Measurements from ENCODE around the gene MORC3.
"Not testable (repeated sequence)": the region's sequence is repeated elsewhere in the genome, so short reads cannot be mapped to it uniquely, and the experiment has no call there.

MORC3 gene

GRCh38 chr21:36325373-36326010, 5.5 kb downstream of the MORC3 start:
- no peak for DNase-seq

DNA sequence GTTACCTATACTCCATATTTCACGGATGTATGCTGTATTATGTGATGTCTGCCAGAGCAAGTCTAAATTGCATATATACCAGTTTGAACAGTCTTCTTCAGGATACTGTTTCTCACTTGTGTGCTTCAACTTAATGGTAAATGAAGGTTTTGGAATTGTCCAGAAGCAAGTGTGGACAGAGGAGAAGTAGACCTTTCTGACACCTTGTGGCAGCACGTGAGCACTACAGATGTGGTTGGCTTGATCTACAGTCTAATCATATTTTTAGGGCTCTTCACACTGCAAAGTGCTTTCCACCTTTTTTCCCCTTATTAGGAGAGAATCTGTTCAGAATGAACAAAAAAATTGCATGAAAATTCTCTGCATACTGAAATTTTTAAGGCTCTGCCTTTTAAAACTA, 10.9 kb downstream of the MORC3 start:
- DNase-seq, result peak; percentile 50

DNA sequence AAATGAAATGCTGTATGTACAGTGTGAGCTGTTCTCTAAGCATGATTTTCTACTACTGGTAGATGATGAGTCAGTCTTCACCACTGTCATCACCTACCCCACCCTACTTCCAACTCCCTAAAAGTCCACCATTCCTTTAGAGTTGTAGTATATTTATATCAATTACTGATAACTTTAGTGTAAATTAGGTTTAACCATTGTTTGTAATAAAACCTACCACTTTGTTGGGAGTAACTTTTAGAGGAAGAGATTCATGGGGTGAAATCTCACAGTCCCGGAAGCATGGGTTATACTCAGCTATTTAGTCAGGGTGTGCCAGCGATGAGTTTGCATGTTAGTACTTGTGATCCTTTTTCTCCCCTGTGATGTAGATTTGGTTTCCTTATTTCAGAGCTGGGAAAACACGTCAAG, 17.1 kb downstream of the MORC3 start:
- no peak for DNase-seq

- no peak for DNase-seq
Measured at GRCh38 chr21:36338975-36339374, 19.0 kb downstream of the MORC3 start.

- not testable (repeated sequence) for DNase-seq
Measured at GRCh38 chr21:36342581-36342980, 22.6 kb downstream of the MORC3 start.

DNA sequence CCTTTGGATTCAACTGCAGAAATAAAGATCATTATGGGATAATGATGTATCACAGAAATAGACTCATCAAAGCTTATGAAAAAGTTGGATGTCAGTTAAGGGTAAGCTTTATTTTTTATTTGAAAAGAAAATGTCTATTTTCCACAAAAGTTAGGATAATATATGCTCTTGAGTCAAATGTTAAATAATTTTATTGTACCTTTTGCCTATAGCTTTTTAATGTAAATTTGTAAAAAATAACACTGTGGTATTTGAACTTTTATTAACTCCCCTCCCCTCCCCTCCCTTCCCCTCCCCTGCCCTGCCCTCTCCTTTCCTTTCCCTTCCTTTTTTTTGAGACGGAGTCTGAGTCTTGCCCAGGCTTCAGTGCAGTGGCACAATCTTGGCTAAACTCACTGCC, 24.9 kb downstream of the MORC3 start:
- DNase-seq, result no peak

DNA sequence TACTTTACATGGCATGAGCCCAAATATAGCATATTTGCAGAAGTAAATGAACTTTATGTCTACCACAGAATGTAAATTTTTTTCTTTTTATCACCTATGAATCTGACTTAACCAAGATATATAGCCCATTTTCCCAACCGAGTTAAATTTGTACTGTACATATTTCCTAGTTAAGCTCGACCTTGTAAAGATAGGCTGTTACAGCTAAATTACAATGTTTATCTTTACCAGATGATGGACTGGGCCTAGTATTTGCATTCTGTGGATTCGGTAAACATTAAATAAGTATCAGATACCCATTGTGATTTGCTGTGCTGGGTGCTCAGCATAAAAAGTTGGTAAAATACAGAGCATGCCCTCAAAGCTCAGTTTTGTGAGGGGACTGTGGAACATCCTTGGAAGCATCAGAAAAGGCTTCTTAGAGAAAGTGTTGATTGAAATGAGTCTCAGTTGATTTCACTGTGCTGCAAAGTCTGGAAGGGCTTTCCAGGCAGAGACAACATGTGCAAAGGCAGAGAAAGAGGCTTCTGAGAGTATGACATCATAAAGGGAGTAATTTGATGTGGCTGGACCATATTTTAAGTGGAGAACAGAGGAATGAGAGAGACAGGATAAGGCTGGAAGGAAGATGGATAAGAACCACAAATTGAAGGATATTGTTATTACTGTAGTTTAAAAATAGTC, 27.4 kb downstream of the MORC3 start:
- no peak for DNase-seq

DNA sequence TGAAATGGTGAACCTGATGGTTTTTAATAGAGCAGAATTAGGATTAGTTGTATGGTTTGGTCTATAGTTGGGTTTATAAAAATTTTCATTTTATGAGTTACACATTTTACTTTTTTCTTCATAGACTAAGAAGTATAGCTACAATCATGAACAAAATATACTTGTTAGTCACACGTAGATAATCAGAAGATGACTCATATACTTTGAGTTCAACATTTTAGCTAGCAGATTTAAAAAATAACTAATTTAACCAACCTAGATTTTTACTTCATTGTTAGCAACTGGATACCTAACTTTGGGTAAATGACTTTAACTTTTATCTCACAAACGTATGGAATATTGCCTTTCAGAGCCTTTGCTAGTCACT, 27.9 kb downstream of the MORC3 start:
- no peak for DNase-seq

GRCh38 chr21:36349315-36349714, 29.3 kb downstream of the MORC3 start:
- DNase-seq, result no peak

DNA sequence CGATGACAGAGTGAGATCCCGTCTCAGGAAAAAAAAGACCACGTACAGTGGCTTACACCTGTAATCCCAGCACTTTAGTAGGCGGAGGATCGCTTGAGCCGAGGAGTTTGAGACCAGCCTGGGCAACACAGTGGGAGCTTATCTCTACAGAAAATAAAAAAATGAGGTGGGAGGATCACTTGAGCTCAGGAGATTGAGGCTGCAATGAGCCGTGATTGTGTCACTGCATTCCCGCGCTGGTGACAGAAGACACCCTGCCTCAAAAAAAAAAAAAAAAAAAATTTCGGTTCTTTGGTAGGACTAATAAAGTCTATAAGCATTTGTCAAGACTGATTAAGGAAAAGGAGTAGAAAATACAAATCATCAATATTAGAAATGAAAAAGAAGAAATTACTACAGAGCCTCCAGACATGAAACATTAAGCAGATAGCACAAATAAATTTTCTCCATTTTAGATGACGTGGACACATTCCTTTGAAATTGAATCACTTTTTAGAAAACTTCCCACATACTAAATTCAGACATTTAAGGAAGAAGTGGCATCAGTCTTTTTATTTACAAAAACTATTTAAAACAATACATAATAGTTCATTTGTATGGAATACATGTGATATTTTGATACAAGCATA, 30.4 kb downstream of the MORC3 start:
- no peak for DNase-seq

DNA sequence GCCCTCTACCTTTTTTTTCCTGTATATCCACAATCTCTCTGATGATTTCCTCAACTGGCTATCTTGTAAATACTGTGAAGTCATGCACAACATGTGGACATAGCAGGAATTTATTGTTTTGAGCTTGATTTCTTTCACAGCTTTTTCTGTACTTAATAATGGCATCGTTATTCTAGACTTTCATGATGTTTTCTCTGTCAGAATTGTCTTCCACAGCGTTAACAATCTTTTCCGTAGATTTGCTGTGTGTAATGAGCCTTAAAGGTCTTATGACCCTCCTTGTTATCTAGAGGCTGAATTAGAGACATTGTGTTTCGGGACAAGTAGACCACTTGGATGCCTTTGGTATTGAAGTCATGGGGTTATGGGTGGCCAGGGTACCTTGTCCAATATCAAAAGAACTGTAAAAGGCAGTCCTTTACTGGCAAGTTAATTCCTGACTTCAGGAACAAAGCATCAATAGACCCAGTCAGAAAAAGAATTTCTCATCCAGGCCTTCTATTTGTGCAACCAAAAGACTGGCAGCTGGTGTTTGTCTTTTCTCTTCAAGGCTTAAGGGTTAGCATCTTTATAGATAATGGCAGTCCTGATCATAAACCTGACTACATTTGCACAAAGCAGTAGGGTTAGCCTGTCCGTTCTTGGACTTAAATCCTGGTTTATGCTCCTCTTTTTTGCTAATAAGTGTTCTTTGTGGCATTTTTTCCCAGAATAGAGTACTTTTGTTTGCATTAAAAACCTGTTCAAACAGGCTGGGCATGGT, 35.1 kb downstream of the MORC3 start:
- no peak for DNase-seq

DNA sequence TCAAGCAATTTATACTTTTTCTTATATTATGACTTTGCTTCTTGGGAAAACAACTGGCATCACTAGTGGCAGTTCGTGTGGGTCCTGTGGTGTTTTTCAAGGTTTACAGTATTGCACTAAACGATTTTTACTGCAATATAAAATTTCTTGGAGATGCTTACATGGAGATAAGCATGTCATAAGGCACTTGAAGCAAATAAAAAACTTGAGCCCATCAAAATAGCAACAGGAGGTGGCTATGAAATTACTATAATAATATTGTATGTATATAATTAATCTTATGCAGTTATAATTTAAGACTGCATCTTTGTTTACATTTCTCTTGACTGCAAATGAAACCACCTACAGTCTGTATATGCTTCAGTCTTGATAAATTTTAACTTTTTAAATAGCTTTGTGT, 35.9 kb downstream of the MORC3 start:
- DNase-seq, result no peak

- DNase-seq, result no peak
Measured at GRCh38 chr21:36359185-36359584, 39.2 kb downstream of the MORC3 start.

DNA sequence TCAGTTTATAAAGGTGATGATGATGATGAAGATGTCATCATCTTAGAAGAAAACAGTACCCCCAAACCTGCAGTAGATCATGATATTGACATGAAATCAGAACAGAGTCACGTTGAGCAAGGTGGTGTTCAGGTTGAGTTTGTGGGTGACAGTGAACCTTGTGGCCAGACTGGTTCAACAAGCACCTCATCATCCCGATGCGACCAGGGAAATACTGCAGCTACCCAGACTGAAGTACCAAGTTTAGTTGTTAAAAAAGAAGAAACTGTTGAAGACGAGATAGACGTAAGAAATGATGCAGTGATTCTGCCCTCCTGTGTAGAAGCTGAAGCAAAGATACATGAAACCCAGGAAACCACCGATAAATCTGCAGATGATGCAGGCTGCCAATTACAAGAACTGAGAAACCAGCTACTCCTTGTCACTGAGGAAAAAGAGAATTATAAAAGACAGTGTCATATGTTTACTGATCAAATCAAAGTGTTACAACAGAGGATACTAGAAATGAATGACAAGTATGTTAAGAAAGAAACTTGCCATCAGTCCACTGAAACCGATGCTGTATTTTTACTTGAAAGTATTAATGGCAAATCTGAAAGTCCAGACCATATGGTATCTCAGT, 49.2 kb downstream of the MORC3 start:
- DNase-seq, result no peak

DNA sequence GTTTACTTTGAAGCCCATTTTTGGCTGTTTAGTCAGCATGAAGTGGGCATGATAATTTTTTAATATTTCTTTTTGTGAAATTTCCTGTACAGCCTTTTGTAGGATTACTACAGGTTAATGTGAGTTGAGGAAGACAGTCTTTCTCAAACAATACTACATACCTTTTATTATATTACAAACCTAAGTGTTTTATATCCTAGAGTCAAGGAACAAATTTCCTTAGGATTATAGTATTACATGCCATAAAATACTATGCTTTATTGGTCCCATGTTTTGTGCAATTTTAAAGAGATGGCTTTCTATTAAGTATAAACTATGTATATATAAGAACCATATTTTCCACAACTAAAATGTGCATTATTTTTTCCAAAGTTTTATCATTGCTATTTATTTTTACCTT, 56.0 kb downstream of the MORC3 start:
- DNase-seq, result no peak

GRCh38 chr21:36377391-36377842, 57.4 kb downstream of the MORC3 start:
- no peak for DNase-seq

DNA sequence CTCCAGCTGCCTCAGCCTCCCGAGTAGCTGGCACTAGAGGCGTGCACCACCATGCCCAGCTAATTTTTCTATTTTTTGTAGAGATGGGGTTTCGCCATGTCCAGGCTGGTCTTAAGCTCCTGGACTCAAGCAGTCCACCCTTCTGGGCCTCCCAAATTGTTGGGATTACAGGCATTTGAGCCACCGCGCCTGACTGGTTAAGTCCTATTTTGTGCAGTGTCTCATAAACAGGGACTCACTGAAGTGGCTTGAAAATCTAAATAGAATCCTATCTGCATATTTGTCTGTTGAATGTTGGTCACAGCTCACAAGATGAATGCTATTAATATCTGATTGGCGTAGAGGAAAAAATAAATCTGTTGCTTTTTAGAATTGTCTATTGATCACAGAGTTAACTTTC, 59.3 kb downstream of the MORC3 start:
- no peak for DNase-seq

- DNase-seq, result no peak
Measured at GRCh38 chr21:36381841-36382589, 62.0 kb downstream of the MORC3 start.

GRCh38 chr21:36382722-36383121, 62.7 kb downstream of the MORC3 start:
- not testable (repeated sequence) for DNase-seq

DNA sequence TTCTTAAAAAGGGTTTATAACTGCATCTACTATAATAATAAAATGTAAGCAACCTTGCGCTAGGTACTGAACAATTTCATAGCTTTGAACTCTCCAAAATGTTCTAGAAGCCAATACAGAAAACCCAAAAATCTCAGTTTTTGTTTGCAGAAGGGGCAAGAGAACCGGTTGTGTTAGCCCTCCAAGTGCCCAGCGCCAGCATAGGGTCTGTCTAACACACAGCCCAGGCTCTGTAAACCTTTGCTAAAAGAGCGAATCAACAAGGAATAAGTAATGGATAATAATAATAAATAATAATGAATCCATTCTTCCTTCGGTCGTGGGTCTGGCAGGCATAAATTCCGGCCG, 64.9 kb downstream of the MORC3 start:
- no peak for DNase-seq

GRCh38 chr21:36385233-36386030, 65.4 kb downstream of the MORC3 start, which contains the start of gene CHAF1B:
Gene CHAF1B, plus strand, starts transcription at chr21:36385392. Its CDS starts 745 bp downstream, at chr21:36386137.
- peak; percentile 77 for DNase-seq

Data from CD4-positive, alpha-beta T cell treated with Interferon gamma for 1 hour (primary cell).